AG04450 (cell line): Measurements from ENCODE around the gene LARGE1. TPM values are rescaled to one million over a fixed set of nuclear protein-coding genes. Genes with fewer than 3 reads are reported as not detected.

Experiments used
- CTCF ChIA-PET: fragments of 300-600, 350-600 bp; formaldehyde crosslinking; extraction: SDS; loops from one replicate; lab custom pipeline; 2022; ENCODE audit warnings: antibody characterized with exemption, inconsistent platforms; lab: Charles Lee
- POLR2A ChIA-PET: fragments of 350-600 bp; formaldehyde crosslinking; extraction: SDS; loops from one replicate; lab custom pipeline; 2021; ENCODE audit warnings: antibody characterized with exemption, inconsistent platforms; lab: Yijun Ruan, JAX
- DNase-seq: peaks from one replicate; pipeline ENCODE4 v3.0.0-alpha.2; 2011; ENCODE audit warnings: low read depth, low spot score
- H3K27ac ChIP-seq: one replicate; pipeline ENCODE4 v1.5.1; 2012; ENCODE audit warnings: low read depth, low read length, control low read depth
- H3K27me3 ChIP-seq: one replicate; pipeline ENCODE4 v1.6.0; 2012; ENCODE audit warnings: low read length; ENCODE audit not compliant: control insufficient read depth, insufficient read depth
- H3K4me3 ChIP-seq: 2 replicates; pipeline ENCODE4 v1.5.1; 2011; ENCODE audit warnings: mild to moderate bottlenecking, low read depth, low read length, control low read depth
- H3K9me3 ChIP-seq: 2 replicates; pipeline ENCODE4 v1.5.1; 2012; ENCODE audit warnings: low read length; ENCODE audit not compliant: control insufficient read depth, insufficient read depth
- CTCF ChIP-seq: IDR thresholded peaks from 2 replicates; pipeline ENCODE4 v1.5.1; 2011; ENCODE audit warnings: low read depth, low read length, control low read depth, inconsistent platforms
- polyA plus RNA-seq: library from polyadenylated mRNA; depleted of rRNA; stranded (reverse); fragments of >200 nt; gene quantifications from 2 replicates; pipeline ENCODE4 v1.2.3, GENCODE V29; 2011

LARGE1 gene
- polyA plus RNA-seq, 1 experiment: 8.4 TPM

GRCh38 chr22:33447733-33448132, 472.5 kb downstream of the LARGE1 start:
- H3K27ac ChIP-seq: no peak overlapping the region
- CTCF ChIA-PET: no interaction called here
- no peaks in the 10 kb centered on the region for H3K27me3 ChIP-seq
- TF ChIP-seq CTCF: no peak
- POLR2A ChIA-PET: interaction anchor here (1.0 kb wide), 1 partner anchor 10 kb away, joined by 3 read pairs; no protein-coding TSS in a partner anchor
- H3K4me3 ChIP-seq: no peak overlapping the region
- H3K9me3 ChIP-seq: no peaks in the 10 kb centered on the region
- DNase-seq: no peak

GRCh38 chr22:33443683-33444082, 476.6 kb downstream of the LARGE1 start:
- no peak for TF ChIP-seq CTCF
- no peak for DNase-seq

GRCh38 chr22:33440756-33441155, 479.5 kb downstream of the LARGE1 start:
- no peak for DNase-seq
- Histone ChIP-seq H3K4me3 (no peak overlapping the region), H3K27me3 (no peaks in the 10 kb centered on the region), H3K27ac (no peak overlapping the region), H3K9me3 (no peaks in the 10 kb centered on the region)
- TF ChIP-seq CTCF: no peak
- ChIA-PET POLR2A (no interaction called here), CTCF (interaction anchor here (0.6 kb wide), 1 partner anchor 55 kb away, joined by 4 read pairs; no protein-coding TSS in a partner anchor)

More at GRCh38 chr22:33443683-33444082, 476.6 kb downstream of the LARGE1 start:
- ChIA-PET POLR2A (no interaction called here), CTCF (no interaction called here)
- H3K9me3 ChIP-seq: no peaks in the 10 kb centered on the region
- H3K27ac ChIP-seq: no peak overlapping the region
- no peak overlapping the region for H3K4me3 ChIP-seq
- no peaks in the 10 kb centered on the region for H3K27me3 ChIP-seq

- POLR2A ChIA-PET: interaction anchor here (1.1 kb wide), 1 partner anchor 10 kb away, joined by 3 read pairs; no protein-coding TSS in a partner anchor
- no peaks in the 10 kb centered on the region for H3K27me3 ChIP-seq
- H3K27ac ChIP-seq: peak overlapping the region; percentile 57
- no peak overlapping the region for H3K4me3 ChIP-seq
- TF ChIP-seq CTCF: no peak
- peak; percentile 36 for DNase-seq
- CTCF ChIA-PET: interaction anchor here (0.9 kb wide), 1 partner anchor 81 kb away, joined by 4 read pairs; no protein-coding TSS in a partner anchor
- no peaks in the 10 kb centered on the region for H3K9me3 ChIP-seq
Measured at GRCh38 chr22:33438273-33438672, 482.0 kb downstream of the LARGE1 start.

- no peaks in the 10 kb centered on the region for H3K9me3 ChIP-seq
- no peak for DNase-seq
- no peak overlapping the region for H3K27ac ChIP-seq
- no peak for TF ChIP-seq CTCF
- CTCF ChIA-PET: no interaction called here
- H3K27me3 ChIP-seq: no peaks in the 10 kb centered on the region
- H3K4me3 ChIP-seq: no peak overlapping the region
- POLR2A ChIA-PET: no interaction called here
Measured at GRCh38 chr22:33431300-33431699, 489.0 kb downstream of the LARGE1 start.
